HepG2 (cell line): ENCODE measurements around the gene KIRREL3. TPM values are rescaled to one million over a fixed set of nuclear protein-coding genes. Genes with fewer than 3 reads are reported as not detected.

Experiments
- ATAC-seq: fragments of 200-7000 bp; cut with Tn5 transposase; 3 replicates; pipeline ENCODE4 v1.9.1; 2020; ENCODE audit warnings: mild to moderate bottlenecking, moderate library complexity
- BruUV-seq: library from RNA; stranded (reverse); fragments of 400-500 nt; replicated peaks from 2 replicates; lab custom pipeline; 2021; lab: Mats Ljungman, UMichigan
- CTCF ChIA-PET: fragments of 300-600 bp; formaldehyde crosslinking; extraction: SDS; loops from one replicate; lab custom pipeline; 2021; ENCODE audit warnings: low total read pairs, inconsistent platforms, low intra/inter-chr PET ratio; lab: Yijun Ruan, JAX
- POLR2A ChIA-PET: fragments of 350-600 bp; sonication (Branson Sonifier 250); formaldehyde crosslinking; loops from one replicate; lab custom pipeline; 2020; ENCODE audit warnings: antibody characterized with exemption, inconsistent platforms; lab: Yijun Ruan, JAX
- DNase-seq: peaks from one replicate; pipeline ENCODE4 v3.0.0-alpha.2; 2015; ENCODE audit warnings: low spot score
- FAIRE-seq: peaks from 3 replicates; lab custom pipeline; 2011; peaks lifted over from hg19 to GRCh38; lab: Jason Lieb, UNC
- H2AFZ ChIP-seq: one replicate; pipeline ENCODE4 v1.6.1; 2011; ENCODE audit warnings: low read length, inconsistent platforms
- H3K27ac ChIP-seq: fragments of 300-600 bp; 3 replicates; pipeline ENCODE4 v1.8.0; 2011; ENCODE audit warnings: mixed run types, mild to moderate bottlenecking, mixed read lengths, low read length, inconsistent platforms; ENCODE audit not compliant: insufficient read depth; ENCODE audit errors: extremely low read length
- H3K27me3 ChIP-seq, 2 experiments: fragments of 200-600 bp in 1 of 2; 2 replicates in 1 of 2; 3 replicates in 1 of 2; pipeline versions ENCODE4 v1.6.0 to v1.8.0; 2011; ENCODE audit warnings: low read length in 2 of 2, mild to moderate bottlenecking in 2 of 2, moderate library complexity in 2 of 2, inconsistent platforms in 1 of 2; ENCODE audit not compliant: insufficient read depth in 2 of 2, control insufficient read depth in 1 of 2
- H3K36me3 ChIP-seq, 2 experiments: fragments of 200-600 bp in 1 of 2; replicated peaks in 1 of 2; 2 replicates in 1 of 2; 3 replicates in 1 of 2; pipeline versions ENCODE4 v1.5.1 to v1.8.0; 2011; ENCODE audit warnings: low read length in 2 of 2, inconsistent platforms in 1 of 2; ENCODE audit not compliant: insufficient read depth in 2 of 2, control insufficient read depth in 1 of 2
- H3K4me1 ChIP-seq: 2 replicates; pipeline ENCODE4 v1.5.1; 2012; ENCODE audit warnings: low read length, inconsistent platforms; ENCODE audit not compliant: insufficient read depth
- H3K4me2 ChIP-seq: 2 replicates; pipeline ENCODE4 v1.6.0; 2011; ENCODE audit warnings: low read depth, low read length, inconsistent platforms
- H3K4me3 ChIP-seq, 3 experiments: fragments of 200-600 bp in 1 of 3; sonication (generic), shearing (Covaris generic) in 1 of 3; replicated peaks in 1 of 3; 2 replicates each; pipeline ENCODE4 v1.5.1; 2011 to 2016; ENCODE audit warnings: low read length in 3 of 3, inconsistent platforms in 2 of 3, low read depth in 2 of 3, mild to moderate bottlenecking in 2 of 3, control low read depth in 1 of 3, mixed read lengths in 1 of 3; ENCODE audit not compliant: insufficient read depth in 1 of 3
- H3K79me2 ChIP-seq: one replicate; pipeline ENCODE4 v1.6.1; 2011; ENCODE audit warnings: low read length, inconsistent platforms; ENCODE audit not compliant: insufficient read depth
- H3K9ac ChIP-seq: 2 replicates; pipeline ENCODE4 v1.6.0; 2011; ENCODE audit warnings: mild to moderate bottlenecking, low read depth, low read length, inconsistent platforms; ENCODE audit not compliant: insufficient read depth
- H3K9me3 ChIP-seq: 2 replicates; pipeline ENCODE4 v1.5.1; 2012; ENCODE audit warnings: mild to moderate bottlenecking, low read length
- H4K20me1 ChIP-seq: 2 replicates; pipeline ENCODE4 v1.6.0; 2011; ENCODE audit warnings: inconsistent platforms, mild to moderate bottlenecking, low read length, moderate library complexity; ENCODE audit not compliant: insufficient read depth
- BHLHE40 ChIP-seq: IDR thresholded peaks from 2 replicates; pipeline ENCODE4 v1.6.1; 2011; ENCODE audit warnings: low read length, improper control_type of control experiment
- CENPBD1 ChIP-seq: sonication (generic); formaldehyde crosslinking; IDR thresholded peaks from 2 replicates; pipeline ENCODE4 v1.8.0; 2022; ENCODE audit warnings: missing genetic modification reagents, low read depth, mild to moderate bottlenecking, borderline replicate concordance
- HCFC1 ChIP-seq: fragments of 150-350 bp; IDR thresholded peaks from 2 replicates; pipeline ENCODE4 v1.6.1; 2014; ENCODE audit warnings: low read depth, low read length
- HNRNPUL1 ChIP-seq: fragments of 200-400 bp; formaldehyde crosslinking; IDR thresholded peaks from 2 replicates; pipeline ENCODE4 v1.6.1; 2017; ENCODE audit warnings: low read depth, mild to moderate bottlenecking, low read length, moderate library complexity
- HOXD1 ChIP-seq: sonication (generic); formaldehyde crosslinking; IDR thresholded peaks from 2 replicates; pipeline ENCODE4 v1.5.0; 2020; ENCODE audit warnings: missing genetic modification reagents
- KAT7 ChIP-seq: IDR thresholded peaks from 2 replicates; pipeline ENCODE4 v1.6.1; 2018; ENCODE audit warnings: borderline replicate concordance, missing compliant biosample characterization
- MIER2 ChIP-seq: IDR thresholded peaks from 2 replicates; pipeline ENCODE4 v1.6.1; 2016; ENCODE audit warnings: missing biosample characterization, missing genetic modification reagents
- NCOA5 ChIP-seq: sonication (generic); formaldehyde crosslinking; IDR thresholded peaks from 2 replicates; pipeline ENCODE4 v1.4.0; 2020; ENCODE audit warnings: missing genetic modification reagents
- PBX2 ChIP-seq: IDR thresholded peaks from 2 replicates; pipeline ENCODE4 v1.6.1; 2016; ENCODE audit warnings: control low read depth
- TMF1 ChIP-seq: sonication (generic); formaldehyde crosslinking; IDR thresholded peaks from 2 replicates; pipeline ENCODE4 v1.8.1; 2022; ENCODE audit warnings: low read depth, missing genetic modification reagents
- ZFY ChIP-seq: sonication (generic); formaldehyde crosslinking; IDR thresholded peaks from 2 replicates; pipeline ENCODE4 v1.4.0; 2020; ENCODE audit warnings: missing genetic modification reagents
- ZNF382 ChIP-seq: sonication (generic); formaldehyde crosslinking; IDR thresholded peaks from 2 replicates; pipeline ENCODE4 v1.5.0; 2020; ENCODE audit warnings: missing genetic modification reagents, mild to moderate bottlenecking, borderline replicate concordance
- ZNF768 ChIP-seq: sonication (generic); formaldehyde crosslinking; IDR thresholded peaks from 2 replicates; pipeline ENCODE4 v1.4.0; 2020; ENCODE audit warnings: missing genetic modification reagents
- ZNF788 ChIP-seq: sonication (generic); formaldehyde crosslinking; IDR thresholded peaks from 2 replicates; pipeline ENCODE4 v1.5.0; 2020; ENCODE audit warnings: mild to moderate bottlenecking, missing genetic modification reagents, borderline replicate concordance
- ZNF790 ChIP-seq: sonication (generic); formaldehyde crosslinking; IDR thresholded peaks from 2 replicates; pipeline ENCODE4 v1.8.0; 2022; ENCODE audit warnings: missing genetic modification reagents, mild to moderate bottlenecking, borderline replicate concordance
- WGBS: methylation state at CpG from one replicate; pipeline ENCODE4 v1.1.6; 2017; ENCODE audit warnings: low lambda C conversion rate; 5-methylcytosine and 5-hydroxymethylcytosine counted together
- in situ Hi-C: cut with HindIII; loops from 2 replicates; pipeline ENCODE4 v1.10.0; 2017; ENCODE audit warnings: low pct_unique_long_range_greater_than_20kb; ENCODE audit not compliant: extremely low pct_ligation_motif_present
- intact Hi-C: fragments of 100-400 bp; cut with micrococcal nuclease; formaldehyde crosslinking; loops from one replicate; pipeline ENCODE4 v1.10.0; 2022; ENCODE audit not compliant: unreplicated experiment
- polyA plus RNA-seq, 8 experiments: library from polyadenylated mRNA; depleted of rRNA in 3 of 8; stranded (reverse) in 7 of 8; unstranded in 1 of 8; fragments of >200 nt; fragmentation: Illumina TruSeq in 4 of 8; extraction: Trizol in 4 of 8; gene quantifications; 2 replicates each; pipeline versions ENCODE4 v1.2.1 to v1.2.3, GENCODE V29; 2011 to 2016; ENCODE audit warnings: low read depth in 4 of 8, missing spikeins in 1 of 8, mixed read lengths in 1 of 8; ENCODE audit not compliant: insufficient read depth in 1 of 8
- total RNA-seq, 5 experiments: library from RNA; depleted of rRNA; stranded (reverse); fragments of >200 nt; fragmentation: Illumina TruSeq; extraction: Trizol; gene quantifications; 2 replicates each; pipeline ENCODE4 v1.2.3, GENCODE V29; 2016; ENCODE audit warnings: low read depth in 1 of 5
- TF ChIP-seq, protein P1 (sequence below): sonication (generic); formaldehyde crosslinking; IDR thresholded peaks from 2 replicates; pipeline ENCODE4 v1.4.0; 2020; ENCODE audit warnings: mild to moderate bottlenecking, missing genetic modification reagents
- TF ChIP-seq, protein P2 (sequence below): sonication (generic); formaldehyde crosslinking; IDR thresholded peaks from 2 replicates; pipeline ENCODE4 v1.8.0; 2022; ENCODE audit warnings: missing genetic modification reagents, mild to moderate bottlenecking, borderline replicate concordance

Gene KIRREL3
- total and polyA plus RNA-seq, 2 of the 13 experiments (the other 11 are each of a cell fraction or from before 2014, with no cell fraction given): not detected

DNA sequence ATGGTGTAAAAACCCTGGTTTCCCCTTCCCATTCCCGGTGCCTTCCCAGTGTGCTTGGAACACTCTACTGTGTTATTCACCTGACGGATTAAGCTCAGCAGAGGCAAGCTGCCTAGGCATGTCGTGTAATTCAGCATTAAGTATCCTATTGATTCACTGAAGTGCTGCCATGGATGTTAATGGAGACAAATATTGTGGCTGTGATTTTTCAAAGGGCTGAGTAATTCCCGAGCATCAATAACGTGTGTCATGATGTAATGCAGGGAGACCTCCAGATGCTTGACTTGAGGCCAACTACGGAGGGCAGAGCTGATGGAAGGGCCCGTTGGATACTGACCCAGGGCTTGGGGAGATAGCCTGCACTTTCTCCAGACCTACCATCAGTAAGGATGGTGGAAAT, 376.1 kb downstream of the KIRREL3 start:
- CTCF ChIA-PET: no interaction called here
- H2AFZ ChIP-seq: no peak overlapping the region
- intact Hi-C loops (no loop called here), in situ Hi-C loops (no loop called here)
- no peak for ATAC-seq
- TF ChIP-seq ZNF790 (CRISPR knock-in tag): no peak
- TF ChIP-seq CENPBD1 (CRISPR knock-in tag): no peak
- no peak for TF ChIP-seq PBX2
- no peak for TF ChIP-seq ZFY
- no peak for TF ChIP-seq HOXD1 (CRISPR knock-in tag)
- no peak for TF ChIP-seq ZNF788 (CRISPR knock-in tag)
- no peak for TF ChIP-seq KAT7 (CRISPR knock-in tag)
- no peak for TF ChIP-seq ZNF768 (CRISPR knock-in tag)
- no peak for FAIRE-seq
- H3K4me3 ChIP-seq: no peak overlapping the region
- BruUV-seq: no TSS peak
- H3K79me2 ChIP-seq: no peaks in the 10 kb centered on the region
- 36% methylated on average over 7 of the region's 7 CpGs for WGBS
- no peak overlapping the region for H3K9ac ChIP-seq
- H3K27ac ChIP-seq: no peak overlapping the region
- no peaks in the 10 kb centered on the region for H3K4me1 ChIP-seq
- no peaks in the 10 kb centered on the region for H3K36me3 ChIP-seq
- H3K27me3 ChIP-seq: peaks cover 0 to 9% of the 10 kb centered on the region in 2 experiments; a peak in 1 of 5 replicates
- H4K20me1 ChIP-seq: no peaks in the 10 kb centered on the region
- POLR2A ChIA-PET: no interaction called here
- no peak for DNase-seq
- H3K9me3 ChIP-seq: no peaks in the 10 kb centered on the region
- H3K4me2 ChIP-seq: no peak overlapping the region

DNA sequence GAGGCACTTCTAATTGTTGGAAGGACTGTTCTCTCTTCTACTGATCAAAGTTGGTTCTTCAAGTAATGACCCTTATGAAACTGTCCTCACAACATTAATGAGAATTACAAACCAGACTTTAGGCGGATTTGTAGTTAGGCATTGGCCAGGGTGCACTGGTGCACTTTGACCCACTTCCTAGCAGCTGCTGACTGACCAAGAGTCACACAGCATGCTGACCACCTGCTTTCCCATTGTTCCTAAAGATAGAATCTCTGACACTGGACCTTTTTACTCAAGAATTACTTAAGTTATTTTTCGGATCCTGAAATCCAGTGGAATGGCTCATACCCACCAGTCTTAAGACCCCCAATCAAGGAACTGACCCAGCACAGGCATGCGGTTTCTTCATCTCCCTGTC, 381.1 kb downstream of the KIRREL3 start:
- no peaks in the 10 kb centered on the region for H3K79me2 ChIP-seq
- H4K20me1 ChIP-seq: no peaks in the 10 kb centered on the region
- in situ Hi-C loops: no loop called here
- H3K9me3 ChIP-seq: no peaks in the 10 kb centered on the region
- no peak overlapping the region for H2AFZ ChIP-seq
- H3K27ac ChIP-seq: no peak overlapping the region
- H3K9ac ChIP-seq: no peak overlapping the region
- intact Hi-C loops: no loop called here
- H3K4me1 ChIP-seq: no peaks in the 10 kb centered on the region
- WGBS: 33% methylated on average over 3 of the region's 3 CpGs
- ATAC-seq (no peak), FAIRE-seq (no peak), DNase-seq (no peak)
- H3K4me3 ChIP-seq: no peak overlapping the region
- no peak overlapping the region for H3K4me2 ChIP-seq
- POLR2A ChIA-PET: no interaction called here
- no peaks in the 10 kb centered on the region for H3K36me3 ChIP-seq
- peaks cover 0 to 6% of the 10 kb centered on the region in 2 experiments; a peak in 2 of 5 replicates for H3K27me3 ChIP-seq
- CTCF ChIA-PET: no interaction called here
- BruUV-seq: no TSS peak
- TF ChIP-seq, protein P1, sequence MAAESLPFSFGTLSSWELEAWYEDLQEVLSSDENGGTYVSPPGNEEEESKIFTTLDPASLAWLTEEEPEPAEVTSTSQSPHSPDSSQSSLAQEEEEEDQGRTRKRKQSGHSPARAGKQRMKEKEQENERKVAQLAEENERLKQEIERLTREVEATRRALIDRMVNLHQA: no peak
- no peak for TF ChIP-seq TMF1 (CRISPR knock-in tag)
- no peak for TF ChIP-seq MIER2 (CRISPR knock-in tag)
- TF ChIP-seq BHLHE40: no peak
- no peak for TF ChIP-seq NCOA5
- TF ChIP-seq, protein P2, sequence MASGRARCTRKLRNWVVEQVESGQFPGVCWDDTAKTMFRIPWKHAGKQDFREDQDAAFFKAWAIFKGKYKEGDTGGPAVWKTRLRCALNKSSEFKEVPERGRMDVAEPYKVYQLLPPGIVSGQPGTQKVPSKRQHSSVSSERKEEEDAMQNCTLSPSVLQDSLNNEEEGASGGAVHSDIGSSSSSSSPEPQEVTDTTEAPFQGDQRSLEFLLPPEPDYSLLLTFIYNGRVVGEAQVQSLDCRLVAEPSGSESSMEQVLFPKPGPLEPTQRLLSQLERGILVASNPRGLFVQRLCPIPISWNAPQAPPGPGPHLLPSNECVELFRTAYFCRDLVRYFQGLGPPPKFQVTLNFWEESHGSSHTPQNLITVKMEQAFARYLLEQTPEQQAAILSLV: no peak
- no peak for TF ChIP-seq HCFC1
- TF ChIP-seq HNRNPUL1: no peak
- no peak for TF ChIP-seq ZNF382 (CRISPR knock-in tag)
